Right cardiac atrium (tissue), 5 donors: Measurements from ENCODE around the gene SGCA. TPM values are rescaled to one million over a fixed set of nuclear protein-coding genes. Genes with fewer than 3 reads are reported as not detected.
A peak's percentile ranks its signal among the peaks of the same experiment; 100 is the strongest.

Experiments
- ATAC-seq, 2 donors: fragments of 200-7000 bp; cut with Tn5 transposase; one replicate each; pipeline versions ENCODE4 v1.8.0 to v1.9.1; 2020; ENCODE audit warnings: moderate library complexity in 2 of 2, mild to moderate bottlenecking in 1 of 2
- DNase-seq, 3 donors: peaks; one replicate each; pipeline ENCODE4 v3.0.0-alpha.2; 2020
- H3K27ac ChIP-seq: one replicate; pipeline ENCODE4 v1.5.1; 2013; ENCODE audit warnings: mild to moderate bottlenecking, low read length, control low read depth, moderate library complexity
- H3K27me3 ChIP-seq: one replicate; pipeline ENCODE4 v1.6.1; 2013; ENCODE audit not compliant: control insufficient read depth, insufficient read depth
- H3K4me1 ChIP-seq: one replicate; pipeline ENCODE4 v1.6.1; 2013; ENCODE audit warnings: low read length; ENCODE audit not compliant: control insufficient read depth, insufficient read depth
- H3K4me3 ChIP-seq: one replicate; pipeline ENCODE4 v1.5.1; 2013; ENCODE audit warnings: low read length, control low read depth
- H3K9me3 ChIP-seq: one replicate; pipeline ENCODE4 v1.6.1; 2013; ENCODE audit warnings: low read length; ENCODE audit not compliant: control insufficient read depth
- WGBS: extraction: QIAGEN DNeasy Blood & Tissue Kit; methylation state at CpG from one replicate; pipeline ENCODE4 v1.1.7; 2013; 5-methylcytosine and 5-hydroxymethylcytosine counted together
- intact Hi-C, 4 donors: fragments of 100-400 bp; cut with DNase I; formaldehyde crosslinking; loops; one replicate each; pipeline versions ENCODE4 v1.11.0 to v1.14.0; 2022 to 2023
- polyA plus RNA-seq: library from polyadenylated mRNA; stranded (reverse); fragments of 200-250 nt; gene quantifications from one replicate; pipeline ENCODE4 v1.2.3, GENCODE V29; 2013
- total RNA-seq, 4 donors: library from RNA; stranded (reverse); fragmentation: NEBNext Ultra II Directional; extraction: Animal tissue kit (Norgen Biotek cat#: 25700); gene quantifications; one replicate each; pipeline ENCODE4 v1.2.1, GENCODE V29; 2021
- donor health status: healthy with polysubstance abuse.
- donor health status: DM: no; HTN: yes; CAD: no.
- donor health status: DM: no; HTN: no; CAD: no.
- donor health status: DM: no; HTN: yes; CAD: no; lungs with severe emphysema.
- donor health status: DM: yes; HTN: yes; CAD: no.

Gene SGCA
- total and polyA plus RNA-seq, 5 donors: 127 to 156 (median 134) TPM

GRCh38 chr17:50176559-50177357 lies 11.0 kb downstream of the SGCA start:
- Histone ChIP-seq H3K4me1 (peaks cover 17% of the 10 kb centered on the region), H3K9me3 (no peaks in the 10 kb centered on the region), H3K27me3 (no peaks in the 10 kb centered on the region), H3K4me3 (no peak overlapping the region), H3K27ac (no peak overlapping the region)
- DNase-seq (peak; percentile 16 to 59 (median 55)), ATAC-seq (no peak)
- WGBS: 79% methylated on average over 20 of the region's 20 CpGs
- intact Hi-C loops: no loop called here

- Histone ChIP-seq H3K9me3 (no peaks in the 10 kb centered on the region), H3K27me3 (no peaks in the 10 kb centered on the region), H3K27ac (peak overlapping the region; percentile 46), H3K4me3 (no peak overlapping the region), H3K4me1 (peaks cover 17% of the 10 kb centered on the region)
- intact Hi-C loops: no loop called here
- ATAC-seq (no peak), DNase-seq (peak in 1 of 3 donors; percentile 4)
- 82% methylated on average over 10 of the region's 10 CpGs for WGBS
These were observed 11.7 kb downstream of the SGCA start for GRCh38 chr17:50177476-50177875.

GRCh38 chr17:50177983-50178834 lies 12.4 kb downstream of the SGCA start:
- Histone ChIP-seq H3K4me1 (peaks cover 15% of the 10 kb centered on the region), H3K9me3 (no peaks in the 10 kb centered on the region), H3K27ac (peak overlapping the region; percentile 46), H3K27me3 (no peaks in the 10 kb centered on the region), H3K4me3 (no peak overlapping the region)
- intact Hi-C loops: no loop called here
- peak; percentile 78 to 92 (median 90) for DNase-seq
- ATAC-seq: peak; percentile 82 to 87
- WGBS: 4% methylated on average over 22 of the region's 22 CpGs

GRCh38 chr17:50180111-50180510 lies 14.3 kb downstream of the SGCA start:
- H3K9me3 ChIP-seq: no peaks in the 10 kb centered on the region
- peaks cover 12% of the 10 kb centered on the region for H3K4me1 ChIP-seq
- 89% methylated on average over 4 of the region's 4 CpGs for WGBS
- intact Hi-C loops: no loop called here
- H3K4me3 ChIP-seq: no peak overlapping the region
- peak in 2 of 3 donors; percentile 9 to 16 for DNase-seq
- H3K27ac ChIP-seq: no peak overlapping the region
- no peak for ATAC-seq
- no peaks in the 10 kb centered on the region for H3K27me3 ChIP-seq

- DNase-seq (peak; percentile 9 to 63 (median 32)), ATAC-seq (no peak)
- intact Hi-C loops: no loop called here
- WGBS: 73% methylated on average over 12 of the region's 12 CpGs
- H3K4me1 ChIP-seq: peaks cover 12% of the 10 kb centered on the region
- no peaks in the 10 kb centered on the region for H3K27me3 ChIP-seq
- H3K9me3 ChIP-seq: no peaks in the 10 kb centered on the region
- no peak overlapping the region for H3K4me3 ChIP-seq
- no peak overlapping the region for H3K27ac ChIP-seq
These were observed 14.8 kb downstream of the SGCA start for GRCh38 chr17:50180620-50181019.

- WGBS: 87% methylated on average over 13 of the region's 13 CpGs
- Histone ChIP-seq H3K4me3 (no peak overlapping the region), H3K27me3 (no peaks in the 10 kb centered on the region), H3K4me1 (peaks cover 12% of the 10 kb centered on the region), H3K27ac (no peak overlapping the region), H3K9me3 (no peaks in the 10 kb centered on the region)
- DNase-seq: peak; percentile 10 to 56 (median 41)
- intact Hi-C loops: no loop called here
- ATAC-seq: no peak
These were observed 15.3 kb downstream of the SGCA start for GRCh38 chr17:50181144-50181543.

GRCh38 chr17:50181591-50182560 lies 16.1 kb downstream of the SGCA start:
- H3K4me3 ChIP-seq: no peak overlapping the region
- H3K27ac ChIP-seq: no peak overlapping the region
- H3K4me1 ChIP-seq: peaks cover 8% of the 10 kb centered on the region
- no peaks in the 10 kb centered on the region for H3K9me3 ChIP-seq
- WGBS: 71% methylated on average over 12 of the region's 12 CpGs
- H3K27me3 ChIP-seq: no peaks in the 10 kb centered on the region
- peak; percentile 7 to 52 (median 41) for DNase-seq
- intact Hi-C loops: no loop called here
- ATAC-seq: no peak

- H3K27ac ChIP-seq: no peak overlapping the region
- no peak overlapping the region for H3K4me3 ChIP-seq
- H3K9me3 ChIP-seq: no peaks in the 10 kb centered on the region
- H3K4me1 ChIP-seq: no peaks in the 10 kb centered on the region
- 74% methylated on average over 18 of the region's 18 CpGs for WGBS
- no peaks in the 10 kb centered on the region for H3K27me3 ChIP-seq
- DNase-seq (peak in 2 of 3 donors; percentile 14 to 35), ATAC-seq (no peak)
- intact Hi-C loops: no loop called here
These were observed 17.1 kb downstream of the SGCA start for GRCh38 chr17:50182783-50183420.

GRCh38 chr17:50183421-50183994 lies 17.7 kb downstream of the SGCA start:
- Histone ChIP-seq H3K27ac (no peak overlapping the region), H3K4me3 (no peak overlapping the region), H3K9me3 (no peaks in the 10 kb centered on the region), H3K4me1 (no peaks in the 10 kb centered on the region), H3K27me3 (no peaks in the 10 kb centered on the region)
- DNase-seq: peak in 2 of 3 donors; percentile 29 to 34
- ATAC-seq: no peak
- intact Hi-C loops: no loop called here
- 53% methylated on average over 12 of the region's 12 CpGs for WGBS

GRCh38 chr17:50184064-50184463 lies 18.3 kb downstream of the SGCA start:
- H3K9me3 ChIP-seq: no peaks in the 10 kb centered on the region
- intact Hi-C loops: no loop called here
- 48% methylated on average over 8 of the region's 8 CpGs for WGBS
- H3K27me3 ChIP-seq: no peaks in the 10 kb centered on the region
- H3K27ac ChIP-seq: no peak overlapping the region
- ATAC-seq (no peak), DNase-seq (peak in 2 of 3 donors; percentile 32 to 41)
- H3K4me1 ChIP-seq: no peaks in the 10 kb centered on the region
- no peak overlapping the region for H3K4me3 ChIP-seq
